ENCODE measurements around the gene PTBP3.
"Not testable (repeated sequence)": the region's sequence is repeated elsewhere in the genome, so short reads cannot be mapped to it uniquely, and the experiment has no call there.

PTBP3 gene

DNA sequence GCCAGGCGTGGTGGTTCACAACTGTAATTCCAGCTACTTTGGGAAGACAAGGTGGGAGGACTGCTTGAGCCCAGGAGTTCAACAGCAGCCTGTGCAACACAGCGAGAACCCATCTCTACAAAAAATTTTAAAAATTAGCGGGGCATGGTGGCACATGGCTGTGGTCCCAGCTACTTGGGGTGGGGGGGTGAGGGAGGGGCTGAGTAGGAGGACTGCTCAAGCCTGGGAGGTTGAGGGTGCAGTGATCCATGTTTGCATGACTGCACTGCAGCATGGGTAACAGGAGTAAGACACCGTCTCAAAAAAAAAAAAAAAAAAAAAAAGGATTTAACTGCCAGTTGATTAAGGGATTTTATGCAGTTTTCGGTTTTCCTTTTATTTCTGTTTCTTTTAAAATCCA, 65.0 kb downstream of the PTBP3 start:
- Histone ChIP-seq H3K4me3 (ENCODE audit: low read depth, low read length, poor library complexity, severe bottlenecking) (no peak overlapping the region), H3K9me3 (ENCODE audit: low read length) (no peaks in the 10 kb centered on the region), H4K20me1 (ENCODE audit: insufficient read depth, low read length) (no peaks in the 10 kb centered on the region), H3K27me3 (ENCODE audit: insufficient read depth, low read length) (no peaks in the 10 kb centered on the region), H3K79me2 (ENCODE audit: insufficient read depth, low read length) (peaks cover 11% of the 10 kb centered on the region; the same call in 1 of the 2 replicates), H2AFZ (ENCODE audit: low read length) (no peak overlapping the region), H3K36me3 (ENCODE audit: insufficient read depth, low read length) (peaks cover 54% of the 10 kb centered on the region), H3K9ac (ENCODE audit: low read length) (no peak overlapping the region), H3K4me1 (ENCODE audit: insufficient read depth, low read length, severe bottlenecking) (no peaks in the 10 kb centered on the region), H3K27ac (ENCODE audit: low read depth, low read length, poor library complexity, severe bottlenecking) (no peak overlapping the region), H3K9me2 (ENCODE audit: low read depth, low read length) (no peaks in the 10 kb centered on the region), H3K4me2 (ENCODE audit: low read length) (no peak overlapping the region), H3F3A (ENCODE audit: insufficient read depth, low read length) (no peaks in the 10 kb centered on the region; the same call in none of the 2 replicates)
- TF ChIP-seq EZH2 (IDR thresholded peaks at IDR 0.05; ENCODE audit: borderline replicate concordance, low read length): no peak
- TF ChIP-seq, protein P1, sequence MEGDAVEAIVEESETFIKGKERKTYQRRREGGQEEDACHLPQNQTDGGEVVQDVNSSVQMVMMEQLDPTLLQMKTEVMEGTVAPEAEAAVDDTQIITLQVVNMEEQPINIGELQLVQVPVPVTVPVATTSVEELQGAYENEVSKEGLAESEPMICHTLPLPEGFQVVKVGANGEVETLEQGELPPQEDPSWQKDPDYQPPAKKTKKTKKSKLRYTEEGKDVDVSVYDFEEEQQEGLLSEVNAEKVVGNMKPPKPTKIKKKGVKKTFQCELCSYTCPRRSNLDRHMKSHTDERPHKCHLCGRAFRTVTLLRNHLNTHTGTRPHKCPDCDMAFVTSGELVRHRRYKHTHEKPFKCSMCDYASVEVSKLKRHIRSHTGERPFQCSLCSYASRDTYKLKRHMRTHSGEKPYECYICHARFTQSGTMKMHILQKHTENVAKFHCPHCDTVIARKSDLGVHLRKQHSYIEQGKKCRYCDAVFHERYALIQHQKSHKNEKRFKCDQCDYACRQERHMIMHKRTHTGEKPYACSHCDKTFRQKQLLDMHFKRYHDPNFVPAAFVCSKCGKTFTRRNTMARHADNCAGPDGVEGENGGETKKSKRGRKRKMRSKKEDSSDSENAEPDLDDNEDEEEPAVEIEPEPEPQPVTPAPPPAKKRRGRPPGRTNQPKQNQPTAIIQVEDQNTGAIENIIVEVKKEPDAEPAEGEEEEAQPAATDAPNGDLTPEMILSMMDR (IDR thresholded peaks at IDR 0.05; ENCODE audit: low read length): no peak

DNA sequence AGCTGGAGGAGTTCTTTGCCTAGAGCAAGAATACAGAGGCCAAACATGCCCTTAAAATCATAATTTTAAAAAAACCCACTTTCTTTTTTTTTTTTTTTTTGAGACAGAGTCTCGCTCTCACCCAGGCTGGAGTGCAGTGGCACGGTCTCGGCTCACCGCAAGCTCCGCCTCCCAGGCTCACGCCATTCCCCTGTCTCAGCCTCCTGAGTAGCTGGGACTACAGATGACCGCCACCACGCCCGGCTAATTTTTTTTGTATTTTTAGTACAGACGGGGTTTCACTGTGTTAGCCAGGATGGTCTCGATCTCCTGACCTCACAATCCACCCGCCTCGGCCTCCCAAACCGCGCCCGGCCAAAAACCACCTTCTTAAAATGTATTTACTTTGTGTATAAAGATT, 66.3 kb downstream of the PTBP3 start:
- H2AFZ ChIP-seq (ENCODE audit: low read length); H3K79me2 ChIP-seq (ENCODE audit: insufficient read depth, low read length); H3F3A ChIP-seq (ENCODE audit: insufficient read depth, low read length); H3K27ac ChIP-seq (ENCODE audit: low read depth, low read length, poor library complexity, severe bottlenecking); H3K9ac ChIP-seq (ENCODE audit: low read length); H4K20me1 ChIP-seq (ENCODE audit: insufficient read depth, low read length); H3K4me1 ChIP-seq (ENCODE audit: insufficient read depth, low read length, severe bottlenecking); H3K4me2 ChIP-seq (ENCODE audit: low read length); H3K9me3 ChIP-seq (ENCODE audit: low read length); H3K4me3 ChIP-seq (ENCODE audit: low read depth, low read length, poor library complexity, severe bottlenecking); H3K9me2 ChIP-seq (ENCODE audit: low read depth, low read length); H3K27me3 ChIP-seq (ENCODE audit: insufficient read depth, low read length): not testable (repeated sequence)
- peaks cover 51% of the 10 kb centered on the region for H3K36me3 ChIP-seq (ENCODE audit: insufficient read depth, low read length)

DNA sequence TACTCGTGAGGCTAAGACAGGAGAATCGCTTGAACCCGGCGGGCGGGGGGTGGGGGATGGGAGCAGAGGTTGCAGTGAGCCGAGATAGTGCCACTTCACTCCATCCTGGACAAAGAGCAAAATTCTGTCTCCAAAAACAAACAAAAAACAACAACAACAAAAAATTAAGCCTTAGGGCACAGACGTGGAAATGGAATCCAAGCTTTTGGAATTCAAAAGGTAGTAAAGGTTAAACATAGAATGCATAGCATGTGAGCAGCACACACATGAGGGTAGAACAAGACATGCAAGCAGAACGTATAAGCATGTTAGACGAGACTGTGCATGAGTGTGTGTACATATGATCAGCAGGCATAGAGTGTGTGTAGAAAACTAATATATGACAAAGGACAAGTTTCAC, 68.0 kb downstream of the PTBP3 start:
- H3K36me3 ChIP-seq (ENCODE audit: insufficient read depth, low read length): peaks cover 60% of the 10 kb centered on the region
- no peaks in the 10 kb centered on the region for H3K79me2 ChIP-seq (ENCODE audit: insufficient read depth, low read length)

DNA sequence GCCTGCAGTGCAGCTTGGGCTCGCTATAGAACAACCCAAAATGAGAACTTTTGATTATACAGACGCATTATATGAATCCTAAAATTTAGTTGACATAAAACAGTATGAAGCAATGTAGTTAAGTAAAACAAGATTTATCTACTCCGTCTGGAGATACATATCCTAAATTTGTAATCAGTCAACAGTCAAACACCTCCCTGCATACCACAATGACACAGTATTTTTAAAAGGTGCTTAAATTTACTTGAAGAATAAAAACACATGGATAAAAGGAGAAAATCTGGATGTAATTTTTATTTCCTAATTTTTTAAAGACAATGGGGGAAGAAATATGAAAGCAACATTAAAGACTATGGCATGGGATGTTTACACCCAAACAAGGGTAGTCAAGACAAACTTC, 70.8 kb downstream of the PTBP3 start:
- Histone ChIP-seq H4K20me1 (ENCODE audit: insufficient read depth, low read length) (no peaks in the 10 kb centered on the region), H3K4me1 (ENCODE audit: insufficient read depth, low read length, severe bottlenecking) (no peaks in the 10 kb centered on the region), H3K4me2 (ENCODE audit: low read length) (no peak overlapping the region), H3K9ac (ENCODE audit: low read length) (no peak overlapping the region), H3K27ac (ENCODE audit: low read depth, low read length, poor library complexity, severe bottlenecking) (no peak overlapping the region), H3K4me3 (ENCODE audit: low read depth, low read length, poor library complexity, severe bottlenecking) (no peak overlapping the region), H3K79me2 (ENCODE audit: insufficient read depth, low read length) (no peaks in the 10 kb centered on the region), H3K27me3 (ENCODE audit: insufficient read depth, low read length) (no peaks in the 10 kb centered on the region), H3K9me3 (ENCODE audit: low read length) (no peaks in the 10 kb centered on the region), H3F3A (ENCODE audit: insufficient read depth, low read length) (no peaks in the 10 kb centered on the region; the same call in 1 of the 2 replicates), H2AFZ (ENCODE audit: low read length) (no peak overlapping the region), H3K36me3 (ENCODE audit: insufficient read depth, low read length) (peaks cover 59% of the 10 kb centered on the region), H3K9me2 (ENCODE audit: low read depth, low read length) (no peaks in the 10 kb centered on the region)
- TF ChIP-seq, protein P1 (IDR thresholded peaks at IDR 0.05; ENCODE audit: low read length): no peak
- no peak for TF ChIP-seq EZH2 (IDR thresholded peaks at IDR 0.05; ENCODE audit: borderline replicate concordance, low read length)

More for the DNA sequence above, 68.0 kb downstream of the PTBP3 start:
- H3K9me3 ChIP-seq (ENCODE audit: low read length): no peaks in the 10 kb centered on the region
- H3K27ac ChIP-seq (ENCODE audit: low read depth, low read length, poor library complexity, severe bottlenecking): no peak overlapping the region
- no peak overlapping the region for H3K4me2 ChIP-seq (ENCODE audit: low read length)
- H3K4me3 ChIP-seq (ENCODE audit: low read depth, low read length, poor library complexity, severe bottlenecking): no peak overlapping the region
- no peaks in the 10 kb centered on the region for H3K9me2 ChIP-seq (ENCODE audit: low read depth, low read length)
- no peaks in the 10 kb centered on the region for H4K20me1 ChIP-seq (ENCODE audit: insufficient read depth, low read length)
- no peak overlapping the region for H2AFZ ChIP-seq (ENCODE audit: low read length)
- no peak for TF ChIP-seq EZH2 (IDR thresholded peaks at IDR 0.05; ENCODE audit: borderline replicate concordance, low read length)
- H3K4me1 ChIP-seq (ENCODE audit: insufficient read depth, low read length, severe bottlenecking): no peaks in the 10 kb centered on the region
- H3K27me3 ChIP-seq (ENCODE audit: insufficient read depth, low read length): no peaks in the 10 kb centered on the region
- H3F3A ChIP-seq (ENCODE audit: insufficient read depth, low read length): no peaks in the 10 kb centered on the region; the same call in 1 of the 2 replicates
- H3K9ac ChIP-seq (ENCODE audit: low read length): no peak overlapping the region
